NCI-H2107 treated with DMSO at 0.1 percent for 48 hours (cell line): ENCODE data around the gene LRSAM1.

ENCODE experiments used
- DNase-seq: peaks from one replicate; lab custom pipeline; 2025; ENCODE audit not compliant: unreplicated experiment; lab: John Stamatoyannopoulos, UW

Gene LRSAM1

GRCh38 chr9:127496974-127497373 lies 45.7 kb downstream of the LRSAM1 start:
- no peak for DNase-seq

- no peak for DNase-seq
Observed at GRCh38 chr9:127497656-127498290, 46.5 kb downstream of the LRSAM1 start.

- no peak for DNase-seq
Observed at GRCh38 chr9:127498298-127498697, 47.0 kb downstream of the LRSAM1 start.

- DNase-seq: no peak
Observed at GRCh38 chr9:127500399-127500798, 49.1 kb downstream of the LRSAM1 start.

GRCh38 chr9:127500862-127501261 lies 49.6 kb downstream of the LRSAM1 start:
- DNase-seq: no peak

- no peak for DNase-seq
Observed at GRCh38 chr9:127501821-127502343, 50.6 kb downstream of the LRSAM1 start.

GRCh38 chr9:127502706-127503378 lies 51.5 kb downstream of the LRSAM1 start:
- DNase-seq: no peak

- DNase-seq: no peak
Observed at GRCh38 chr9:127503379-127503921, 52.1 kb downstream of the LRSAM1 start.

- DNase-seq: peak; percentile 74
Observed at GRCh38 chr9:127503947-127504886, 52.9 kb downstream of the LRSAM1 start.

- no peak for DNase-seq
Observed at GRCh38 chr9:127504887-127505251, 53.6 kb downstream of the LRSAM1 start.

GRCh38 chr9:127505396-127506116 lies 54.2 kb downstream of the LRSAM1 start:
- no peak for DNase-seq

- DNase-seq: no peak
Observed at GRCh38 chr9:127506117-127506813, 55.0 kb downstream of the LRSAM1 start.

- no peak for DNase-seq
Observed at GRCh38 chr9:127506814-127507750, 55.8 kb downstream of the LRSAM1 start.

- DNase-seq: no peak
Observed at GRCh38 chr9:127507751-127508648, 56.7 kb downstream of the LRSAM1 start.

- no peak for DNase-seq
Observed at GRCh38 chr9:127508901-127509260, 57.6 kb downstream of the LRSAM1 start.

GRCh38 chr9:127509261-127509954 lies 58.1 kb downstream of the LRSAM1 start:
- no peak for DNase-seq

GRCh38 chr9:127509955-127510299 lies 58.6 kb downstream of the LRSAM1 start:
- no peak for DNase-seq
